Cardiac septum (tissue), 1 donor: ENCODE results near the gene TP53I3. TPM values are rescaled to one million over a fixed set of nuclear protein-coding genes. Genes with fewer than 3 reads are reported as not detected.
A peak's percentile ranks its signal among the peaks of the same experiment; 100 is the strongest.
"Not testable (repeated sequence)": the region's sequence is repeated elsewhere in the genome, so short reads cannot be mapped to it uniquely, and the experiment has no call there.

Source experiments
- DNase-seq: peaks from one replicate; pipeline ENCODE4 v3.0.0-alpha.2; 2020; ENCODE audit warnings: low spot score
- intact Hi-C: fragments of 100-400 bp; cut with DNase I; formaldehyde crosslinking; loops from one replicate; pipeline ENCODE4 v1.14.0; 2022
- long read RNA-seq: library from polyadenylated mRNA; unstranded; transcript quantifications from one replicate; pipeline ENCODE4 v2.0.0, GENCODE V29; 2021
- total RNA-seq: library from RNA; stranded (reverse); fragmentation: NEBNext Ultra II Directional; extraction: Animal tissue kit (Norgen Biotek cat#: 25700); gene quantifications from one replicate; pipeline ENCODE4 v1.2.1, GENCODE V29; 2021
- donor health status: DM: no; HTN: no; CAD: no.

Gene TP53I3, protein sequence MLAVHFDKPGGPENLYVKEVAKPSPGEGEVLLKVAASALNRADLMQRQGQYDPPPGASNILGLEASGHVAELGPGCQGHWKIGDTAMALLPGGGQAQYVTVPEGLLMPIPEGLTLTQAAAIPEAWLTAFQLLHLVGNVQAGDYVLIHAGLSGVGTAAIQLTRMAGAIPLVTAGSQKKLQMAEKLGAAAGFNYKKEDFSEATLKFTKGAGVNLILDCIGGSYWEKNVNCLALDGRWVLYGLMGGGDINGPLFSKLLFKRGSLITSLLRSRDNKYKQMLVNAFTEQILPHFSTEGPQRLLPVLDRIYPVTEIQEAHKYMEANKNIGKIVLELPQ
- total RNA-seq, result 8.3 TPM
- long read RNA-seq, partial matches to known transcripts, result 0 of 13 reads
- long read RNA-seq, other reads (novel, unspliced or antisense), result 2 of 13 reads

- intact Hi-C loops, result loop anchor here (1.0 to 10.0 kb wide), 4 partner anchors 38 to 280 kb away; partner anchors contain the start of genes ATAD2B, FAM228B, ITSN2 and PFN4
These were observed at the start of gene TP53I3 for GRCh38 chr2:24084386-24085199. Gene TP53I3 (minus strand): TSS chr2:24084834. CDS start chr2:24084326, 508 bp downstream.

DNA sequence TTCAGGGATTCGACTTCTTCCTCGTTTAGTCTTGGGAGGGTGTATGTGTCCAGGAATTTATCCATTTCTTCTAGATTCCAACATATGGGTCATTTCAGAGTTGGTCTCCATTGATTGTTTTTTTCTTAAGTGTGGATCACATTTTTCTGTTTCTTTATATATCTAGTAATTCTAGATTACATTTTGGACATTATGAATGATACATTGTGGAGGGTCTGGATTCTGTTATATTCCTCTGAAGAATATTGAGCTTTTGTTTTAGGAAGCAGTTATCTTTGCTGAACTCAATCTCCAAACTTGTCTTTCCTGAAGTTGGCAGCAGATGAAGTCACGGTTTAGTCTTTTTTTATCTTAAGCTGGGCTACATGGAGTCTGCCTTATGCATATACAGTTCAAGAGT lies 47.9 kb upstream of the TP53I3 start:
- intact Hi-C loops, result no loop called here
- no peak for DNase-seq

More at GRCh38 chr2:24084386-24085199, at the start of gene TP53I3:
- peak; percentile 94 for DNase-seq

- intact Hi-C loops, result no loop called here
- DNase-seq, result no peak
These were observed 41.3 kb upstream of the TP53I3 start for GRCh38 chr2:24125956-24126355.

GRCh38 chr2:24123922-24124580 lies 39.4 kb upstream of the TP53I3 start:
- no peak for DNase-seq
- intact Hi-C loops, result loop anchor here (2.0 to 5.0 kb wide), 3 partner anchors 39 to 182 kb away; partner anchors contain the start of genes SF3B6, TP53I3 and UBXN2A

- peak; percentile 96 for DNase-seq
- intact Hi-C loops, result loop anchor here (2.0 to 5.0 kb wide), 3 partner anchors 39 to 181 kb away; partner anchors contain the start of genes SF3B6, TP53I3 and UBXN2A
These were observed 38.7 kb upstream of the TP53I3 start, which contains the start of the genes FAM228B and PFN4 for GRCh38 chr2:24123195-24123921. Gene FAM228B (plus strand): TSS chr2:24123469. CDS start chr2:24124362, 893 bp downstream. Gene PFN4 (minus strand): TSS chr2:24123334. CDS start chr2:24122535, 799 bp downstream.

- intact Hi-C loops, result loop anchor here (2.0 to 5.0 kb wide), 3 partner anchors 38 to 180 kb away; partner anchors contain the start of genes SF3B6, TP53I3 and UBXN2A
- DNase-seq, result no peak
These were observed 37.9 kb upstream of the TP53I3 start for GRCh38 chr2:24122366-24123194.

DNA sequence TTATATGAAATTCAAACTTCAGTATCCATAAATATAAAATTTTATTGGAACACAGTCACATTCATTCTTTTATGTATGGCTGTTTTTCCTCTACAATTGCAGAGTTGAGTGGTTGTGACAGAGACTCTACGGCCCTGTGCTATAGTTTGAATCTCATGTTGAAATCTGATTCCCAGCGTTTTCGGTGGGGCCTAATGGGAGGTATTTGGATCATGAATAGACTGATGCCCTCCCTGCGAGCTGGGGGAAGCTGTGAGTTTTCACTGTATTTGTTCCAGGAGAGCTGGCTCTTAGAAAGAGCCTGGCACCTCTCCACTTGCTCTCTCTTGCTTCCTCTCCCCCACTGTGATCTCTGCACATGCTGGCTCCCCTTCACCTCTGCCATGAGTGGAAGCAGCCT lies 36.8 kb upstream of the TP53I3 start:
- DNase-seq, result no peak
- intact Hi-C loops, result loop anchor here (5.0 kb wide), 1 partner anchor 179 kb away; the partner anchor contains the start of gene UBXN2A

DNA sequence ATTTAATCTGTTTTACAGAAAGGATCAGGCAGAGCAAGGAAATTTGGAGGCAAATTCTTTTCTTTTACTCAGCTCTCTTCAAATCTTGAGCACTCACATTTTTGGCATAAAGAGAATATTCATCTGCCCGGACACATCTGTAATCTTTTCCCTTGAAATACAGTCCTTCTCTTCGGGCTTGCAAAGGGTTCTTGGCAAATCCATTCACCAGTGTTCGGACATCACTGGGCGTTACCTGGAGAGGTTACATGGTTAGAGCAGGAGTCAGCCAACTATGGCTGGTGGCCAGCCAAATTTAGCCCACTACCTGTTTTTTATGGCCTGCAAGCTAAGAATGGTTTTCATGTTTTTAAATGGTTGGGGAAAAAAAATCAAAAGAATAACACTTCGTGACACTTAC lies 36.4 kb upstream of the TP53I3 start:
- intact Hi-C loops, result loop anchor here (5.0 kb wide), 1 partner anchor 179 kb away; the partner anchor contains the start of gene UBXN2A
- DNase-seq, result no peak

GRCh38 chr2:24117902-24118301 lies 33.3 kb upstream of the TP53I3 start:
- DNase-seq, result no peak
- intact Hi-C loops, result no loop called here

GRCh38 chr2:24115057-24115456 lies 30.4 kb upstream of the TP53I3 start:
- no peak for DNase-seq
- intact Hi-C loops, result no loop called here

- intact Hi-C loops, result no loop called here
These were observed 26.8 kb upstream of the TP53I3 start for GRCh38 chr2:24111407-24111901.

DNA sequence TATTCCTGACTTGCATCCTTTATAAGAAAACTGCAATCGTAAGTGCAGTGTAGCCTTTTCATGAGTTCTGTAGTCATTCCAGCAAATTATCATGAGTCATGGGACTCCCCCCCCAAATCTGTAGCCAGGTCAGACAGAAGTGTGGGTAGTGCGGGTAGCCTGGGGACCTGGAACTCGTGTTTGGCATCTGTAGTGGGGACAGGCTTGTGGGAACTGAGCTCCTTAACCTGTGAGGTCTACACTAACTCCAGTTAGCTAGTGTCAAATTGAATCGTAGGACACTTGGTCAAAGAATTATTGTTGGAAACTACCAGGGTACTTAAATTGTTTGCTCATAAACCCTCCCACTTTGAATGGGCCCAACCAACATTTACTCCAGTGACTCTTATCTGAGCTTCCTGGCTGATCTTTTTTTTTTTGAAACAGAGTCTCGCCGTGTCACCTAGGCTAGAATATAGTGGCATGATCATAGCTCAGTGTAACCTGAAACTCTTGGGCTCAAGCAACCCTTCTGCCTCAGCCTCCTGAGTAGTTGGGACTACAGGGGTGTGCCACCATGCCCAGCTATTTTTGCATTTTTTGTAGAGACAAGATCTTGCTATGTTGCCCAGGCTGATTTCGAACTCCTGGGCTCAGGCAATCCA lies 26.1 kb upstream of the TP53I3 start:
- no peak for DNase-seq
- intact Hi-C loops, result no loop called here

More at GRCh38 chr2:24111407-24111901, 26.8 kb upstream of the TP53I3 start:
- no peak for DNase-seq

GRCh38 chr2:24109431-24109830 lies 24.8 kb upstream of the TP53I3 start:
- DNase-seq, intact Hi-C loops: not testable (repeated sequence)

- no peak for DNase-seq
- intact Hi-C loops, result no loop called here
These were observed 22.7 kb upstream of the TP53I3 start for GRCh38 chr2:24107336-24107735.

- DNase-seq, result no peak
- intact Hi-C loops, result no loop called here
These were observed 22.2 kb upstream of the TP53I3 start for GRCh38 chr2:24106786-24107185.

DNA sequence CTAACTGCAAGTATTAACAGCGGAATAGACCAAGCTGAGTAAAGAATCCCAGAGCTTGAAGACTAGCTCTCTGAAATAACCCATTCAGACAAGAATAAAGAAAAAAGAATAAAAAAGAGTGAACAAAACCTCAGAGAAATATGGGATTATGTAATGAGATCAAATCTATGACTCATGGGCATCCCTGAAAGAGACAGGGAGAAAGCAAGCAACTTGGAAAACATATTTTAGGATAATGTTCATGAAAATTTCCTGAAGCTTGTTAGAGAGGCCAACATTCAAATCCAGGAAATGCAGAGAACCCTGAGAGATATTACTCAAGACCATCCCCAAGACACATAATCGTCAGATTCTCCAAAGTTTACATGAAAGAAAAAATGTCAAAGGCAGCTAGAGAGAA lies 21.2 kb upstream of the TP53I3 start:
- intact Hi-C loops, result no loop called here
- DNase-seq, result no peak

DNA sequence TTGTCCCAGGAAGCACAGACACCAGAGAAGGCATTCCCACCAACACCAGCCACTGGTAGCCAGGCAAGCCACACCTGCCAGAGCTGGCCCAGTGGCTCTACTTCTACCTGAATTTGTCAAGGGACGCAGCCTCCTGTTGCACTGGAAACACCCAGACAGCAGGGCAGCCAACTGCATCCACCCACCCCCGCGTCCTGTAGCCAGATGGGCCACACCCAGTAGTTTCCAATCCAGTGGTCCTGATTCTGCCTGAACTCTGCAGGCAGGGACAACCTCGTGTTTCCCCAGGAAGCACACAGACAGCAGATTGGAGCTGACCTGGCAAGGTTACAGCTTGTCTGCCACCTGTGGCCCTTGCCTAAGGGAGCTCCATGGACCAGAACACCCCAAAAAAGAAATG lies 20.3 kb upstream of the TP53I3 start:
- intact Hi-C loops, result no loop called here
- no peak for DNase-seq
